ENCODE data around the gene AASDH.

GRCh38 chr4:56323327-56323726 is 64.0 kb downstream of the AASDH start:
- no peak for TF ChIP-seq POLR2A (IDR thresholded peaks at IDR 0.05)
- TF ChIP-seq, protein P1, sequence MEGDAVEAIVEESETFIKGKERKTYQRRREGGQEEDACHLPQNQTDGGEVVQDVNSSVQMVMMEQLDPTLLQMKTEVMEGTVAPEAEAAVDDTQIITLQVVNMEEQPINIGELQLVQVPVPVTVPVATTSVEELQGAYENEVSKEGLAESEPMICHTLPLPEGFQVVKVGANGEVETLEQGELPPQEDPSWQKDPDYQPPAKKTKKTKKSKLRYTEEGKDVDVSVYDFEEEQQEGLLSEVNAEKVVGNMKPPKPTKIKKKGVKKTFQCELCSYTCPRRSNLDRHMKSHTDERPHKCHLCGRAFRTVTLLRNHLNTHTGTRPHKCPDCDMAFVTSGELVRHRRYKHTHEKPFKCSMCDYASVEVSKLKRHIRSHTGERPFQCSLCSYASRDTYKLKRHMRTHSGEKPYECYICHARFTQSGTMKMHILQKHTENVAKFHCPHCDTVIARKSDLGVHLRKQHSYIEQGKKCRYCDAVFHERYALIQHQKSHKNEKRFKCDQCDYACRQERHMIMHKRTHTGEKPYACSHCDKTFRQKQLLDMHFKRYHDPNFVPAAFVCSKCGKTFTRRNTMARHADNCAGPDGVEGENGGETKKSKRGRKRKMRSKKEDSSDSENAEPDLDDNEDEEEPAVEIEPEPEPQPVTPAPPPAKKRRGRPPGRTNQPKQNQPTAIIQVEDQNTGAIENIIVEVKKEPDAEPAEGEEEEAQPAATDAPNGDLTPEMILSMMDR (IDR thresholded peaks at IDR 0.05) = no peak
